Stimulated activated naive CD8-positive, alpha-beta T cell treated with anti-CD3 and anti-CD28 coated beads, Interleukin-15, Interleukin-2, amounts not matched to agents 100 ng/mL and 50 ng/mL, for 24 hours (primary cell): ENCODE results near the gene PNPLA7.

Experiments used
- H3K27ac Mint-ChIP-seq: one replicate; pipeline ENCODE4 v1.8.0; 2021; ENCODE audit warnings: mild to moderate bottlenecking, mixed read lengths
- H3K27me3 Mint-ChIP-seq: one replicate; pipeline ENCODE4 v1.8.0; 2021; ENCODE audit warnings: mixed read lengths
- H3K36me3 Mint-ChIP-seq: one replicate; pipeline ENCODE4 v1.8.0; 2021; ENCODE audit warnings: low read depth, mixed read lengths
- H3K4me1 Mint-ChIP-seq: one replicate; pipeline ENCODE4 v1.8.0; 2021; ENCODE audit warnings: low read depth, mixed read lengths
- H3K4me3 Mint-ChIP-seq: one replicate; pipeline ENCODE4 v1.8.0; 2021; ENCODE audit warnings: mild to moderate bottlenecking, mixed read lengths
- H3K9me3 Mint-ChIP-seq: one replicate; pipeline ENCODE4 v1.8.0; 2021; ENCODE audit warnings: mixed read lengths

Gene PNPLA7

GRCh38 chr9:137435980-137436760 lies 114.0 kb downstream of the PNPLA7 start:
- Mint-ChIP-seq H3K27me3 (no peaks in the 10 kb centered on the region), H3K4me3 (no peak overlapping the region), H3K9me3 (no peaks in the 10 kb centered on the region), H3K36me3 (no peaks in the 10 kb centered on the region), H3K4me1 (no peaks in the 10 kb centered on the region), H3K27ac (no peak overlapping the region)

- H3K27ac Mint-ChIP-seq: no peak overlapping the region
- H3K27me3 Mint-ChIP-seq: no peaks in the 10 kb centered on the region
- no peaks in the 10 kb centered on the region for H3K4me1 Mint-ChIP-seq
- H3K36me3 Mint-ChIP-seq: no peaks in the 10 kb centered on the region
- no peak overlapping the region for H3K4me3 Mint-ChIP-seq
- H3K9me3 Mint-ChIP-seq: no peaks in the 10 kb centered on the region
These were observed 114.8 kb downstream of the PNPLA7 start for GRCh38 chr9:137435381-137435891.

- no peaks in the 10 kb centered on the region for H3K27me3 Mint-ChIP-seq
- no peaks in the 10 kb centered on the region for H3K9me3 Mint-ChIP-seq
- no peak overlapping the region for H3K27ac Mint-ChIP-seq
- no peak overlapping the region for H3K4me3 Mint-ChIP-seq
- no peaks in the 10 kb centered on the region for H3K36me3 Mint-ChIP-seq
- H3K4me1 Mint-ChIP-seq: no peaks in the 10 kb centered on the region
These were observed 115.5 kb downstream of the PNPLA7 start for GRCh38 chr9:137434498-137435380.

GRCh38 chr9:137433916-137434431 lies 116.2 kb downstream of the PNPLA7 start:
- Mint-ChIP-seq H3K9me3 (no peaks in the 10 kb centered on the region), H3K36me3 (no peaks in the 10 kb centered on the region), H3K4me3 (no peak overlapping the region), H3K27ac (no peak overlapping the region), H3K4me1 (no peaks in the 10 kb centered on the region), H3K27me3 (no peaks in the 10 kb centered on the region)

GRCh38 chr9:137433349-137433915 lies 116.8 kb downstream of the PNPLA7 start:
- no peaks in the 10 kb centered on the region for H3K27me3 Mint-ChIP-seq
- H3K9me3 Mint-ChIP-seq: no peaks in the 10 kb centered on the region
- no peaks in the 10 kb centered on the region for H3K4me1 Mint-ChIP-seq
- H3K27ac Mint-ChIP-seq: no peak overlapping the region
- H3K36me3 Mint-ChIP-seq: no peaks in the 10 kb centered on the region
- H3K4me3 Mint-ChIP-seq: no peak overlapping the region

- Mint-ChIP-seq H3K27ac (no peak overlapping the region), H3K9me3 (no peaks in the 10 kb centered on the region), H3K27me3 (no peaks in the 10 kb centered on the region), H3K36me3 (no peaks in the 10 kb centered on the region), H3K4me1 (no peaks in the 10 kb centered on the region), H3K4me3 (no peak overlapping the region)
These were observed 117.4 kb downstream of the PNPLA7 start for GRCh38 chr9:137432687-137433348.

GRCh38 chr9:137431416-137431931 lies 118.7 kb downstream of the PNPLA7 start:
- Mint-ChIP-seq H3K27ac (no peak overlapping the region), H3K27me3 (no peaks in the 10 kb centered on the region), H3K4me3 (no peak overlapping the region), H3K36me3 (no peaks in the 10 kb centered on the region), H3K4me1 (no peaks in the 10 kb centered on the region), H3K9me3 (no peaks in the 10 kb centered on the region)

- Mint-ChIP-seq H3K9me3 (no peaks in the 10 kb centered on the region), H3K4me3 (no peak overlapping the region), H3K27me3 (no peaks in the 10 kb centered on the region), H3K36me3 (no peaks in the 10 kb centered on the region), H3K27ac (no peak overlapping the region), H3K4me1 (no peaks in the 10 kb centered on the region)
These were observed 119.3 kb downstream of the PNPLA7 start for GRCh38 chr9:137430723-137431415.

GRCh38 chr9:137429974-137430722 lies 120.1 kb downstream of the PNPLA7 start:
- H3K36me3 Mint-ChIP-seq: no peaks in the 10 kb centered on the region
- H3K27ac Mint-ChIP-seq: no peak overlapping the region
- no peaks in the 10 kb centered on the region for H3K27me3 Mint-ChIP-seq
- no peaks in the 10 kb centered on the region for H3K4me1 Mint-ChIP-seq
- H3K4me3 Mint-ChIP-seq: no peak overlapping the region
- H3K9me3 Mint-ChIP-seq: no peaks in the 10 kb centered on the region

GRCh38 chr9:137429546-137429890 lies 120.7 kb downstream of the PNPLA7 start:
- Mint-ChIP-seq H3K27me3 (no peaks in the 10 kb centered on the region), H3K36me3 (no peaks in the 10 kb centered on the region), H3K4me3 (no peak overlapping the region), H3K9me3 (no peaks in the 10 kb centered on the region), H3K4me1 (peaks cover 2% of the 10 kb centered on the region), H3K27ac (no peak overlapping the region)

GRCh38 chr9:137428841-137429545 lies 121.2 kb downstream of the PNPLA7 start:
- Mint-ChIP-seq H3K27me3 (no peaks in the 10 kb centered on the region), H3K9me3 (no peaks in the 10 kb centered on the region), H3K36me3 (no peaks in the 10 kb centered on the region), H3K4me1 (peaks cover 6% of the 10 kb centered on the region), H3K4me3 (no peak overlapping the region), H3K27ac (no peak overlapping the region)

GRCh38 chr9:137428311-137428630 lies 121.9 kb downstream of the PNPLA7 start:
- no peaks in the 10 kb centered on the region for H3K36me3 Mint-ChIP-seq

More at GRCh38 chr9:137428311-137428630, 121.9 kb downstream of the PNPLA7 start:
- Mint-ChIP-seq H3K9me3 (no peaks in the 10 kb centered on the region), H3K27ac (no peak overlapping the region), H3K4me1 (peaks cover 6% of the 10 kb centered on the region), H3K4me3 (no peak overlapping the region), H3K27me3 (no peaks in the 10 kb centered on the region)
